PC-3 (cell line): ENCODE data around the gene RCHY1. TPM values are rescaled to one million over a fixed set of nuclear protein-coding genes. Genes with fewer than 3 reads are reported as not detected.
A peak's percentile ranks its signal among the peaks of the same experiment; 100 is the strongest.

Experiments
- ATAC-seq: fragments of 200-7000 bp; cut with Tn5 transposase; 2 replicates; pipeline ENCODE4 v1.9.1; 2020; ENCODE audit warnings: mild to moderate bottlenecking, moderate library complexity
- BruUV-seq: library from RNA; stranded (reverse); fragments of 400-500 nt; replicated peaks from 2 replicates; lab custom pipeline; 2021; lab: Mats Ljungman, UMichigan
- CTCF ChIA-PET: fragments of 300-600 bp; sonication (Branson Sonifier 250); formaldehyde crosslinking; loops from one replicate; lab custom pipeline; 2022; ENCODE audit warnings: antibody characterized with exemption; lab: Charles Lee
- POLR2A ChIA-PET: fragments of 300-600 bp; sonication (Branson Sonifier 250); formaldehyde crosslinking; loops from one replicate; lab custom pipeline; 2022; ENCODE audit warnings: antibody characterized with exemption; ENCODE audit not compliant: unreplicated experiment; lab: Charles Lee
- DNase-seq: peaks from one replicate; pipeline ENCODE4 v3.0.0-alpha.2; 2015
- H2AFZ ChIP-seq: fragments of 300-600 bp; sonication (generic); 2 replicates; pipeline ENCODE4 v1.6.0; 2016; ENCODE audit warnings: antibody characterized with exemption, low read length
- H3F3A ChIP-seq: fragments of 300-600 bp; sonication (generic); one replicate; pipeline ENCODE4 v1.6.0; 2017; ENCODE audit warnings: antibody characterized with exemption, low read length, control low read depth, mild to moderate bottlenecking; ENCODE audit not compliant: unreplicated experiment
- H3K27ac ChIP-seq: fragments of 300-600 bp; sonication (generic); 2 replicates; pipeline ENCODE4 v1.5.1; 2016; ENCODE audit warnings: mild to moderate bottlenecking, low read length
- H3K27me3 ChIP-seq: fragments of 300-600 bp; sonication (generic); 2 replicates; pipeline ENCODE4 v1.6.1; 2016; ENCODE audit warnings: low read length, mixed read lengths
- H3K36me3 ChIP-seq: fragments of 300-600 bp; sonication (generic); 2 replicates; pipeline ENCODE4 v1.6.1; 2016; ENCODE audit warnings: low read depth, mixed run types, low read length, mixed read lengths
- H3K4me1 ChIP-seq: fragments of 300-600 bp; sonication (generic); 2 replicates; pipeline ENCODE4 v1.5.1; 2016; ENCODE audit warnings: low read length; ENCODE audit not compliant: insufficient read depth
- H3K4me2 ChIP-seq: fragments of 300-600 bp; sonication (generic); 2 replicates; pipeline ENCODE4 v1.6.0; 2016; ENCODE audit warnings: low read length
- H3K4me3 ChIP-seq: fragments of 300-600 bp; sonication (generic); 2 replicates; pipeline ENCODE4 v1.5.1; 2016; ENCODE audit warnings: mild to moderate bottlenecking, low read length, mixed read lengths
- H3K79me2 ChIP-seq: fragments of 300-600 bp; sonication (generic); 2 replicates; pipeline ENCODE4 v1.6.1; 2017; ENCODE audit warnings: low read length, mixed read lengths
- H3K9ac ChIP-seq: fragments of 300-600 bp; sonication (generic); 2 replicates; pipeline ENCODE4 v1.6.0; 2016; ENCODE audit warnings: mild to moderate bottlenecking, low read length
- H3K9me2 ChIP-seq: fragments of 300-600 bp; sonication (generic); replicated peaks from 2 replicates; pipeline ENCODE4 v1.6.1; 2016; ENCODE audit warnings: mixed run types, low read length, mixed read lengths
- H3K9me3 ChIP-seq: fragments of 300-600 bp; sonication (generic); 2 replicates; pipeline ENCODE4 v1.6.1; 2016; ENCODE audit warnings: low read length, mixed read lengths
- H4K20me1 ChIP-seq: fragments of 300-600 bp; sonication (generic); 2 replicates; pipeline ENCODE4 v1.6.1; 2016; ENCODE audit warnings: low read length, mixed read lengths
- CTCF ChIP-seq: fragments of 300-600 bp; sonication (generic); conservative IDR thresholded peaks from 2 replicates; pipeline ENCODE4 v1.5.1; 2017; ENCODE audit warnings: antibody characterized with exemption, low read depth, mild to moderate bottlenecking, low read length
- EZH2 ChIP-seq: fragments of 300-600 bp; sonication (generic); IDR thresholded peaks from one replicate; pipeline ENCODE4 v1.6.1; 2017; ENCODE audit warnings: antibody characterized with exemption, mild to moderate bottlenecking, low read length; ENCODE audit not compliant: unreplicated experiment
- EZH2phosphoT487 ChIP-seq: fragments of 300-600 bp; sonication (generic); IDR thresholded peaks from 2 replicates; pipeline ENCODE4 v1.6.1; 2018; ENCODE audit warnings: mild to moderate bottlenecking, antibody characterized with exemption, low read length, borderline replicate concordance
- intact Hi-C: fragments of 100-400 bp; cut with micrococcal nuclease; formaldehyde crosslinking; loops from 2 replicates; pipeline ENCODE4 v1.9.0; 2023
- total RNA-seq: library from RNA; depleted of rRNA; stranded (reverse); fragments of >200 nt; gene quantifications from 2 replicates; pipeline ENCODE4 v1.2.3, GENCODE V29; 2014

RCHY1 gene
- total RNA-seq, 1 experiment from 2014 or later, result 18.2 TPM

GRCh38 chr4:75557696-75558095, 43.5 kb upstream of the RCHY1 start:
- Histone ChIP-seq H2AFZ (no peak overlapping the region), H3K36me3 (no peaks in the 10 kb centered on the region), H3K9me3 (no peaks in the 10 kb centered on the region), H3K4me1 (peaks cover 16% of the 10 kb centered on the region; the same call in 1 of the 2 replicates), H3K79me2 (no peaks in the 10 kb centered on the region), H3K4me2 (no peak overlapping the region), H3K27ac (no peak overlapping the region), H3K9me2 (no peaks in the 10 kb centered on the region), H3K27me3 (no peaks in the 10 kb centered on the region), H3K9ac (no peak overlapping the region), H3F3A (no peaks in the 10 kb centered on the region), H3K4me3 (no peak overlapping the region), H4K20me1 (no peaks in the 10 kb centered on the region)
- intact Hi-C loops, result no loop called here
- no peak for TF ChIP-seq EZH2phosphoT487
- no peak for TF ChIP-seq EZH2
- no peak for TF ChIP-seq CTCF
- ChIA-PET CTCF (no interaction called here), POLR2A (no interaction called here)
- ATAC-seq, result no peak
- no TSS peak for BruUV-seq
- DNase-seq, result no peak

- peak within 1 kb of the TSS; percentile 70 for H3K4me2 ChIP-seq
- no peaks in the 10 kb centered on the region for H3K36me3 ChIP-seq
- peak within 1 kb of the TSS; percentile 56 for H2AFZ ChIP-seq
- BruUV-seq, result no TSS peak
- DNase-seq, result peak; percentile 76
- H3K27me3 ChIP-seq, result no peaks in the 10 kb centered on the region
- intact Hi-C loops, result no loop called here
- peak; percentile 92 for ATAC-seq
- peaks cover 16% of the 10 kb centered on the region; the same call in 1 of the 2 replicates for H3K4me1 ChIP-seq
- no peaks in the 10 kb centered on the region for H3F3A ChIP-seq
- no peaks in the 10 kb centered on the region for H3K9me3 ChIP-seq
- H3K9ac ChIP-seq, result no peak within 1 kb of the TSS
- peak within 1 kb of the TSS; percentile 19; the same call in 1 of the 2 replicates for H3K27ac ChIP-seq
- CTCF ChIA-PET, result no interaction called here
- H4K20me1 ChIP-seq, result no peaks in the 10 kb centered on the region
- POLR2A ChIA-PET, result no interaction called here
- peak; percentile 51 for TF ChIP-seq CTCF
- no peak for TF ChIP-seq EZH2phosphoT487
- no peak for TF ChIP-seq EZH2
- H3K79me2 ChIP-seq, result no peaks in the 10 kb centered on the region
- peak within 1 kb of the TSS; percentile 31 for H3K4me3 ChIP-seq
- no peaks in the 10 kb centered on the region for H3K9me2 ChIP-seq
Measured at GRCh38 chr4:75555294-75556164, 41.3 kb upstream of the RCHY1 start, which contains the start of gene ODAPH. TSS of gene ODAPH (plus strand) at chr4:75556066. CDS start at chr4:75556083, 17 bp downstream.

- no peak overlapping the region for H2AFZ ChIP-seq
- no peak for DNase-seq
- CTCF ChIA-PET, result no interaction called here
- H3K27me3 ChIP-seq, result no peaks in the 10 kb centered on the region
- H3K4me3 ChIP-seq, result no peak overlapping the region
- H3K9ac ChIP-seq, result no peak overlapping the region
- TF ChIP-seq EZH2 (no peak), CTCF (no peak), EZH2phosphoT487 (no peak)
- ATAC-seq, result no peak
- H3F3A ChIP-seq, result no peaks in the 10 kb centered on the region
- POLR2A ChIA-PET, result no interaction called here
- no peak overlapping the region for H3K27ac ChIP-seq
- intact Hi-C loops, result no loop called here
- H3K9me3 ChIP-seq, result no peaks in the 10 kb centered on the region
- H3K9me2 ChIP-seq, result no peaks in the 10 kb centered on the region
- no peaks in the 10 kb centered on the region for H4K20me1 ChIP-seq
- BruUV-seq, result no TSS peak
- H3K36me3 ChIP-seq, result no peaks in the 10 kb centered on the region
- no peak overlapping the region for H3K4me2 ChIP-seq
- H3K4me1 ChIP-seq, result peaks cover 16% of the 10 kb centered on the region; the same call in 1 of the 2 replicates
- H3K79me2 ChIP-seq, result no peaks in the 10 kb centered on the region
Measured at GRCh38 chr4:75552452-75552851, 38.2 kb upstream of the RCHY1 start.
